Activated CD4-positive, alpha-beta T cell treated with anti-CD3 and anti-CD28 coated beads, Interleukin-2, amount 10 ng/mL, durations not matched to agents 24 days and 14 days (primary cell): Measurements from ENCODE around the gene RORC. TPM values are rescaled to one million over a fixed set of nuclear protein-coding genes. Genes with fewer than 3 reads are reported as not detected.
"Not testable (repeated sequence)": the region's sequence is repeated elsewhere in the genome, so short reads cannot be mapped to it uniquely, and the experiment has no call there.

Experiments used
- DNase-seq: peaks from one replicate; pipeline ENCODE4 v3.0.0; 2022
- H3K27ac Mint-ChIP-seq: one replicate; pipeline ENCODE4 v1.8.0; 2022; ENCODE audit warnings: mild to moderate bottlenecking, mixed read lengths
- H3K27me3 Mint-ChIP-seq: one replicate; pipeline ENCODE4 v1.8.0; 2022; ENCODE audit warnings: mixed read lengths
- H3K36me3 Mint-ChIP-seq: one replicate; pipeline ENCODE4 v1.8.0; 2022; ENCODE audit warnings: low read depth, mild to moderate bottlenecking, mixed read lengths
- H3K4me1 Mint-ChIP-seq: one replicate; pipeline ENCODE4 v1.8.0; 2021; ENCODE audit warnings: mixed read lengths
- H3K4me3 Mint-ChIP-seq: one replicate; pipeline ENCODE4 v1.8.0; 2022; ENCODE audit warnings: mild to moderate bottlenecking, moderate library complexity, mixed read lengths
- H3K9me3 Mint-ChIP-seq: one replicate; pipeline ENCODE4 v1.8.0; 2021; ENCODE audit warnings: mixed read lengths
- intact Hi-C: fragments of 100-400 bp; cut with micrococcal nuclease; formaldehyde crosslinking; loops from one replicate; pipeline ENCODE4 v1.15.1; 2023
- total RNA-seq: library from RNA; stranded (reverse); gene quantifications from 2 replicates; pipeline ENCODE4 v1.2.3, GENCODE V29; 2022

The RORC gene
- total RNA-seq, 1 donor from 2014 or later = 1.3 TPM

DNA sequence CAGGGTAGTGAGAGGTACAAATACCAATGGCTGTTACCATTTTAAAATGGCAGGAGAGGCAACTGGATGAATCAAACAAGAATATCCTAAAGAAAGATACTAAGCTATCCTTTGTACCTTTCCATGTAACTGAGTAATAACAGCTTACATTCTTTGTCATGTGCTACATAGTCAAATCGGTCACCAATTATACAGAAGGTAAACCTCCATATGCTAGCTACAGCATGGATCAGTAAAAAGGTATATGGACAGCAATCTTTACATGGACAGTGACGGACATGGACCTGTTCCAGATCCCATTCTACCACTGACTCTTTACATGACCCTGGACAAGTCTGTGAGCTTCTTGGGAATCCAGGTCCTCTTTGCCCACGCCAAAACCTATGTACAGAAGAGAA, 54.9 kb downstream of the RORC start:
- Mint-ChIP-seq H3K36me3 (peaks cover 28% of the 10 kb centered on the region), H3K27me3 (no peaks in the 10 kb centered on the region), H3K4me3 (no peak overlapping the region), H3K4me1 (no peaks in the 10 kb centered on the region), H3K27ac (no peak overlapping the region), H3K9me3 (no peaks in the 10 kb centered on the region)
- no peak for DNase-seq
- intact Hi-C loops = no loop called here

DNA sequence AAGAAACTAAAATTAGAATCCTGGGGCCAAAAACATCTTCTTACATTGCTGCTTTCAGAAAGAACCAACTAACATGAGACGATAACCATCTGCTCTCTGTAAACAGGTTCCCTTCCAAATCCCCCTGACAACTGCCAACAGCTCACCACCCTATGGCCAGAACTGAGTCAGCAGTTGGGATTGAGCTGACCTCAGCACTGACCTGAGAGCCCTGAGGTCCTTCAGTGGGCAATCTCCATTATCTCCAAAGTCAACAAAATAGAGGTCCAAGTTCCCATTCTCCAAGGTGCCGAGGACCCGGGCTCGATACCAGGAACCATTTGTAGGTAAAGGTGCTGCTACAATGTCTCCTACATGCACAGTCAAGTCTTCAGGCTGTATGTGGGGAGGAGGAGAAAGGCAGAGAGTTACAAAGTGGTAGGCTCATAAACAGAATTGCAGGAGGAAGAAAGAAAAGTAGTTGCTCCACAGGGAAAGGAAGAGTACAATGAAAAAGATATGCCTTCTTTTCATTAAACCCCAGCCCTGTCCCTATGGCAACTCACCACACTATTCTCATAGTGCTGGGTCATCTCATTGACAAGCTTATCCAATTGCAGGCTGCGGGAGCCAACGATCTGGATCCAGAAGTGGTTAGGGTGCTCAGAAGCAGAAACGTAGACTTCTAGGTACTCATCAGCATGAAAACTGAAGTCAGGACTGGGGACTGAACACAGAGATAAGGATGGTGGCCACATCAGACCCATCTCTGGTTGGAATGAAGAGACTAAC, 55.5 kb downstream of the RORC start:
- Mint-ChIP-seq H3K36me3 (peaks cover 24% of the 10 kb centered on the region), H3K27ac (no peak overlapping the region), H3K27me3 (no peaks in the 10 kb centered on the region), H3K4me3 (no peak overlapping the region), H3K9me3 (no peaks in the 10 kb centered on the region), H3K4me1 (no peaks in the 10 kb centered on the region)
- no peak for DNase-seq
- intact Hi-C loops = no loop called here

DNA sequence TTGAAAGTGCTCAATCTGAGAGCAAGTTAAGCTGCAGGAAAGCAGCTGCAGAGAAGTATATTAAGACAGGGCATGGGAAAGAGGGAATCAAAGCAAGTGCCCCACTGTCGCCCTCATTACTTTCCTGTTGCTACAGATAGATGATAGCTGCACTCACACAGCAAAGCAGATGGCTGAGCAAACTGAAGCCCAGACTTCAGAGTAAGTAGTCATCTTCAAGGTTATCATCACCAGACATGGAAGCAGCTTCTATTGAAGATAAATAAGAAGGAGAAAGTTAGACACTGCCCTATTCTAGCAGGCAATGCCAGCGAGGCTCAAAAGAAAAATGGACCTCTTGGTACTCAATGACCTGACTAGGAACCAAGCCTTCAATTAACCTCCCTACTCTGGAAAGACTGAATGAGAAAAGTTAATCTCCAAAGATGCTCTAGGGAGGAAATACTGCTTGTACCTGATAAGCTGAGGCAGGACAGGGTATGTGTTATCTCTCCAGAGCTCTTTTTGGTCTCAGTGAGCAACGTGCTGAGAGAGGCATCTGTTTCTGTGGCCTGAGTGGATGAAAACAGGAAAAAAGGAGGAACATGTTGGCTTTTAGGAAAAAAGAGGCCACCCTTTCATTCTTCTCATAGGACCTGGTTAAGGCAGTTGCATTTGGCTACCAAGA, 57.2 kb downstream of the RORC start:
- no peaks in the 10 kb centered on the region for H3K27me3 Mint-ChIP-seq
- intact Hi-C loops = no loop called here

DNA sequence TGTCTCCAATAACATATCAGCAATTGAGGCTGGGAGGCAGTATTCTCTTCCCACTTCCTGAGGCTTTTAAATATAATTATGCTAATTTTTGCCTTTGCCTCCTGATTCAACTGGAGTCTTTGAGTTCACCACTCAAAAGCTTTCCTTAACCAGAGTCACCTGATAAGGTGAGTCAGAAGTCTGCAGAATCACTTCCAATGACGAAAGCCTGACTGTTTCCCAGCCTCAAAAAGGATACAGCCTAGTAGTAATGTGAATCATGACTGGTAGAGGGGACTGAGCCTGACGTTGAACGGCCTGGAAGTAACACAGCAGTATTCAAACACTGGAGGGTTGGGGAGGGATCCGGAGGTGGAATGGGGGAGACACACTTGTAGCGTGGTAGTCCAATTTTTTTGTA, 57.9 kb downstream of the RORC start:
- H3K27ac Mint-ChIP-seq = no peak overlapping the region
- peaks cover 20% of the 10 kb centered on the region for H3K36me3 Mint-ChIP-seq

More for the DNA sequence above, 57.2 kb downstream of the RORC start:
- H3K27ac Mint-ChIP-seq = no peak overlapping the region
- DNase-seq = no peak
- H3K4me1 Mint-ChIP-seq = no peaks in the 10 kb centered on the region
- no peak overlapping the region for H3K4me3 Mint-ChIP-seq
- H3K36me3 Mint-ChIP-seq = peaks cover 20% of the 10 kb centered on the region
- no peaks in the 10 kb centered on the region for H3K9me3 Mint-ChIP-seq

DNA sequence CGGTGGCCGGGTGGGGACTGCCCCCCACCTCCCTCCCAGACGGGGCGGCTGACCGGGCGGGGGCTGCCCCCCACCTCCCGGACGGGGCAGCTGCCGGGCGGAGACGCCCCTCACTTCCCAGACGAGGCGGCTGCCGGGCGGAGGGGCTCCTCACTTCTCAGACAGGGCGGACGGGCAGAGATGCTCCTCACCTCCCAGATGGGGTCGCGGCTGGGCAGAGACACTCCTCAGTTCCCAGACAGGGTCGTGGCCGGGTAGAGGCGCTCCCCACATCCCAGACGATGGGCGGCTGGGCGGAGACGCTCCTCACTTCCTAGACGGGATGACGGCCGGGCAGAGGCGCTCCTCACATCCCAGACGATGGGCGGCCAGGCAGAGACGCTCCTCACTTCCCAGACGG, 62.3 kb downstream of the RORC start:
- H3K36me3 Mint-ChIP-seq, DNase-seq, intact Hi-C loops, H3K9me3 Mint-ChIP-seq, H3K27ac Mint-ChIP-seq, H3K4me3 Mint-ChIP-seq, H3K27me3 Mint-ChIP-seq: not testable (repeated sequence)
- H3K4me1 Mint-ChIP-seq = peaks cover 10% of the 10 kb centered on the region

More for the DNA sequence above, 57.9 kb downstream of the RORC start:
- DNase-seq = no peak
- Mint-ChIP-seq H3K4me1 (no peaks in the 10 kb centered on the region), H3K9me3 (no peaks in the 10 kb centered on the region), H3K27me3 (no peaks in the 10 kb centered on the region), H3K4me3 (no peak overlapping the region)
- intact Hi-C loops = no loop called here

DNA sequence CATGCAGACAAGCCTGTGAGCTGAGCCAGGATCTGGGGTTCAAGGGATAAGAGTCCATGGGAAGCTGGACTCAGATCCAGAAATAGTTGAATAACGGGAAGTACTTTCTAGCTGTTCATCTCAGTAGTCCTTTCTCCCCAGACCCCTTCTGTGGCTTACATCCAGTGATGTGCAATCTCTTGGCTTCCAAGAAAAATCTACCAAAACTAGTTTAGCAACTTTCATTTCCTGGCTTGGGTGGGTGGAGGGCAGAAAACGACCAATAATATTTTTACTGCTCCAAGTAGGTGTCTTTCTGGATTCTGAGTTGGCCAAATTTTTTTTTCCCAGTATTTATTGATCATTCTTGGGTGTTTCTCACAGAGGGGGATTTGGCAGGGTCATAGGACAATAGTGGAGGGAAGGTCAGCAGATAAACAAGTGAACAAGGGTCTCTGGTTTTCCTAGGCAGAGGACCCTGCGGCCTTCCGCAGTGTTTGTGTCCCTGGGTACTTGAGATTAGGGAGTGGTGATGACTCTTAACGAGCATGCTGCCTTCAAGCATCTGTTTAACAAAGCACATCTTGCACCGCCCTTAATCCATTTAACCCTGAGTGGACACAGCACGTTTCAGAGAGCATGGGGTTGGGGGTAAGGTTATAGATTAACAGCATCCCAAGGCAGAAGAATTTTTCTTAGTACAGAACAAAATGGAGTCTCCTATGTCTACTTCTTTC, 63.1 kb downstream of the RORC start:
- peaks cover 18% of the 10 kb centered on the region for H3K4me1 Mint-ChIP-seq
- H3K27me3 Mint-ChIP-seq, DNase-seq, H3K36me3 Mint-ChIP-seq, intact Hi-C loops, H3K27ac Mint-ChIP-seq, H3K9me3 Mint-ChIP-seq, H3K4me3 Mint-ChIP-seq: not testable (repeated sequence)

DNA sequence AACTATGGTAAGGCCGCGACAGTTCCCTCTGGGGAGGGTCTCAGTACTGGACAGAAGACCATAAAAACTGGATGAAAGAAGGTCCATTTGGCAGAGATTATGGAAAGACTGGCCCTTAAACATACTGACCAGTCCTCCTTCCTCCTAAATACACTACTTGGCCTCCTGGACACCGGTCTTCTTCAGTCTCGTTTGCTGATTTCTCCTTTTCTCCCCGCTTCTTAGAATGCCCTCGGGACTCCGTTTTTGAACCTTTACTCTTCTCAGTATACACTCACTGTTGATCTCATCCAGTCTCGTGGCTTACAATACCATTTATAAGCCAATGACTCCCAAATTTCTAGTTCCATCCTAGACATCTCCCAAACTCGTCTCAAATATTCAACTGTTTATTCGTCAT, 67.6 kb downstream of the RORC start:
- no peaks in the 10 kb centered on the region for H3K9me3 Mint-ChIP-seq
- peak overlapping the region; percentile 90 for H3K27ac Mint-ChIP-seq
- intact Hi-C loops = loop anchor here (1.0 kb wide), 2 partner anchors 26 to 75 kb away; partner anchors contain the start of genes C2CD4D and TDRKH
- H3K4me1 Mint-ChIP-seq = peaks cover 25% of the 10 kb centered on the region
- peak overlapping the region; percentile 91 for H3K4me3 Mint-ChIP-seq
- DNase-seq = no peak
- H3K36me3 Mint-ChIP-seq = peaks cover 33% of the 10 kb centered on the region
- H3K27me3 Mint-ChIP-seq = no peaks in the 10 kb centered on the region

DNA sequence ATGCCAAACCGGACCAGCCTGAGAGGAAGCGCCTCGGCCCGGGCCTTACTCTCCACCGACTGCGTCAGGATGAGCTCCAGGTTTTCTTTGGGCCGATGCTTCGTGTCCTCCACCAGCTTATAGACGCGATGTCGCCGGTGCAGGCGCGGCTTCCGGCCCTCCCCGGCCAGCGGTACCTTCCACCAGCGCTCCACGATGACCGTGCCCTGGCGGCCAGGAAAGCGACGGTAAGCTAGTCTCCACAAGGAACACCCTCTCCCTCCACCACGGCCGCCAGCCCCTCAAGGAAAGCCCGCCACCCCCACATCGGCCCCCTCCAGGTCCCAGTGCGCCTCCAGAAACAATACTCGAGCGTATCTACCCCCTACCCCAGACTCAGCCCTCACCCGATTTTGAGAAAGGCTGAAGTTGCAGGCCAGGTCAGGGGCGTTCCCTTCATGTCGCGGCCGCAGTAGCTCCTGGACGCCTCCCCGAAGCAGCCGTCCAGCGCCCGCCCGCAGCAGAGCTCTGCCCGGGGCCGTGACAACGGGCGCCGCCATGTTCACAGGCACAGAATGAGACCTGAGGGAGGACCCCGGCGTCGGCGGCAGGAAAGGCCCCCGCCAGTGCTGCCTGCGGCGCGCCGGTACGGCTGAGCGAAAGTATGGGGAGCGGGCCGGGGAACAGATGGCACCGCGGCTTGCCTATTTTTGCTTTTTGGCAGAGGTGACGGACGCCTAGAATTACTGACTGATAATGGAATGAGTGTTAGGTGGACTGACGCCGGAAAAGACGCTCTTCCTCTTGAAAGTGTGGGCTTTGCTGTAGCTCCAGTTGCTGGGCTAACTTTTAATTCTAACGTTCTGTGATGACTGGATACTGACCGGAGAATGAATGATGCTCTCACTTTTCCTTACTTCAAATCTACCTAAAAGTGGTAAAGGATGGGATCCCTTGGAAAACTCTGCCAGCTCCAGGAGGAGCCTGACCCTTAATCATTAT, 68.4 kb downstream of the RORC start, which contains the start of gene MRPL9:
MRPL9 (minus strand) TSS at position 556 of the 981 bp plus-strand sequence; CDS start at position 539, 17 bp downstream.
- intact Hi-C loops = loop anchor here (1.0 kb wide), 2 partner anchors 27 to 76 kb away; partner anchors contain the start of genes C2CD4D and TDRKH
- peak; percentile 96 for DNase-seq
- Mint-ChIP-seq H3K36me3 (peaks cover 35% of the 10 kb centered on the region), H3K4me1 (peaks cover 22% of the 10 kb centered on the region), H3K4me3 (peak within 1 kb of the TSS; percentile 91), H3K9me3 (no peaks in the 10 kb centered on the region), H3K27me3 (no peaks in the 10 kb centered on the region), H3K27ac (peak within 1 kb of the TSS; percentile 90)

DNA sequence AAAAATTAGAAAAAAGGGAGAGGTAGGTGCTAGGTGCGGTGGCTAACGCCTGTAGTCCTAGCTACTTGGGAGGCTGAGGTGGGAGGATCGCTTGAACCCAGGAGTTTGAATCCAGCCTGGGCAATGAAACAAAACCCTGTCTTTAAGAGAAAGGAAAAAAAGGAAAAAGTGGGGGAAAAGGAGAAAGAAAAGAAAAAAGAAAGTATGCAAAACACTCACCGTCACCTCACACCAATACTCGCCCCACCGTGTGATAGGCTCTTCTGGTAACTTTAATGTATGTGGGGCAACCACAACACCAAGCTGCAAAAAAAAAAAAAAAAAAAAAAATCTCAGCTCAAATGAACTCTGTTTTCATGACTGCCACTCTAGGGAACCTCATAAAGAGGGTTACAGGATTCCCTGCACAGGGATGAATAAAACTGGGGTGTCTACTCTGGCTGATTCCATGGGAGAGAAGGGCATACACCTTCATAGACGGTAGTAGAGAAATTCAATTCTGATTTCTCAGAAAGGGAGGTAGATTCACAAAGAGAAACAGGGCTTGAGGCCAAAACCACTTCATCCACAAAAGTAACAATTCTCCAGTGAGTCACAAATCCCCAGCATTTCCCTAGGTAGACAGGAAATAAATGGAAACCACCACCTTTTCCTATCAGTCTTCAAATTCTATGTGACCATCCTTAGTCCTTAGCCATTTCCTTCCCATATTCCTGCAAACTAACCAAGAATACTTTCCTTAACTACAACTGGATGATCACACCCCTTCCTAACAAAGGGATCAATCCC, 70.8 kb downstream of the RORC start:
- peaks cover 23% of the 10 kb centered on the region for H3K4me1 Mint-ChIP-seq
- H3K4me3 Mint-ChIP-seq = no peak overlapping the region
- H3K27me3 Mint-ChIP-seq = no peaks in the 10 kb centered on the region
- no peaks in the 10 kb centered on the region for H3K9me3 Mint-ChIP-seq
- DNase-seq = no peak
- H3K27ac Mint-ChIP-seq = no peak overlapping the region
- intact Hi-C loops = no loop called here
- H3K36me3 Mint-ChIP-seq = peaks cover 46% of the 10 kb centered on the region

DNA sequence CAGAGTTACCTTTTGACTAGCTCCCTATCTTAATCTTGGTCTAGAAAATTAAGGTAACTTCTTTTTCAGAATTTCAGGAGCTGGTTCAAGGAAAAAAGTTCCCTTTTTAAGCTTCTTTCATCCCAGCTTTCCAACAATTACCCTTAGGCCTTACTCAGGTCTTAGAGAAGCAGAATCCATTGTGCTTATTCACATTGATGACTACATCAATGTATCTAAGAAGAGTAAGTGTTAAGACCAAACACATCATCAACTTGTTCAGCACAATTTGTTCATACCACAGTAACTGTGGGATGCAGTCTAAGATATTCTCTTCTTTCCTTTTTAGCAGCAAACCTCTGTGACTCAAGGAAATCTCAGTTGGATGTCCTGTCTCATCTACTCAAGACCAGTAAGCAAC, 72.4 kb downstream of the RORC start:
- intact Hi-C loops = no loop called here
- DNase-seq = no peak
- Mint-ChIP-seq H3K4me1 (peaks cover 21% of the 10 kb centered on the region), H3K9me3 (no peaks in the 10 kb centered on the region), H3K27ac (no peak overlapping the region), H3K4me3 (no peak overlapping the region), H3K27me3 (no peaks in the 10 kb centered on the region), H3K36me3 (peaks cover 48% of the 10 kb centered on the region)

DNA sequence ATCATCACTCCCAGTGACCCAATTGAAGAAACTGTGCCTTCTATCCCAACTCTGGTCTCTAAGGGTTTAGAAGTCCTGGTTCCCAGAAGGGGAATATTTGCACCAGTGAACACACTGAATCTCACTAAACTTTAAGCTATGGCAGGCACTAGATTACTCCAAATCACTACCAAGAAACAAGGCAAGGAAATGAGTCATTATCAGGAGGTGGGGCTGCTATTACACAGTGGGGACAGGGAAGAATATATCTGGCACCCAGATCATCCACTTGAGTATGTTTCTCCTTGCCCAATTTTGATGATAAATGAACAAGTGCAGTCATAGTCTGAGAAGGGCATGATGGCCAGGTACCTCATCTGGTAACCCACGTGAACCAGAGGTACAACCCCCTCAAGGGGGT, 75.3 kb downstream of the RORC start:
- intact Hi-C loops = no loop called here
- peaks cover 4% of the 10 kb centered on the region for H3K27me3 Mint-ChIP-seq
- H3K9me3 Mint-ChIP-seq = no peaks in the 10 kb centered on the region
- H3K4me1 Mint-ChIP-seq = peaks cover 8% of the 10 kb centered on the region
- DNase-seq = no peak
- H3K27ac Mint-ChIP-seq = no peak overlapping the region
- peaks cover 34% of the 10 kb centered on the region for H3K36me3 Mint-ChIP-seq
- H3K4me3 Mint-ChIP-seq = no peak overlapping the region
